CD14-positive monocyte (primary cell): Measurements from ENCODE around the gene TWIST1. TPM values are rescaled to one million over a fixed set of nuclear protein-coding genes. Genes with fewer than 3 reads are reported as not detected.

Experiments
- DNase-seq, 3 donors: peaks; one replicate each; pipeline ENCODE4 v3.0.0-alpha.2; 2011 to 2022
- H2AFZ ChIP-seq: 2 replicates; pipeline ENCODE4 v1.6.0; 2012; ENCODE audit warnings: mild to moderate bottlenecking, low read depth, low read length, inconsistent platforms; ENCODE audit not compliant: insufficient read depth, poor library complexity, severe bottlenecking
- H3K27ac ChIP-seq, 2 donors: 1 replicate in 1 of 2; 2 replicates in 1 of 2; pipeline ENCODE4 v1.5.1; 2012 to 2013; ENCODE audit warnings: low read length in 2 of 2, control low read depth in 1 of 2, inconsistent platforms in 1 of 2, low read depth in 1 of 2, mild to moderate bottlenecking in 1 of 2
- H3K27me3 ChIP-seq, 2 donors: one replicate each; pipeline versions ENCODE4 v1.6.0 to v1.6.1; 2011 to 2013; ENCODE audit warnings: low read length in 2 of 2; ENCODE audit not compliant: control insufficient read depth in 2 of 2, insufficient read depth in 2 of 2
- H3K36me3 ChIP-seq, 2 donors: replicated peaks in 1 of 2; 1 replicate in 1 of 2; 2 replicates in 1 of 2; pipeline versions ENCODE4 v1.5.1 to v1.6.1; 2012 to 2013; ENCODE audit warnings: low read length in 2 of 2, control low read depth in 1 of 2, inconsistent platforms in 1 of 2, mild to moderate bottlenecking in 1 of 2; ENCODE audit not compliant: insufficient read depth in 2 of 2, control insufficient read depth in 1 of 2
- H3K4me1 ChIP-seq, 2 donors: 1 replicate in 1 of 2; 2 replicates in 1 of 2; pipeline versions ENCODE4 v1.5.1 to v1.6.1; 2012 to 2013; ENCODE audit warnings: low read length in 2 of 2, control low read depth in 1 of 2, inconsistent platforms in 1 of 2, mild to moderate bottlenecking in 1 of 2, moderate library complexity in 1 of 2; ENCODE audit not compliant: insufficient read depth in 2 of 2, control insufficient read depth in 1 of 2
- H3K4me2 ChIP-seq: replicated peaks from 2 replicates; pipeline ENCODE3; 2012; ENCODE audit warnings: low read length, moderate library complexity, mild to moderate bottlenecking; ENCODE audit not compliant: poor library complexity, severe bottlenecking; ENCODE audit errors: extremely low read depth
- H3K4me3 ChIP-seq, 3 experiments: fragments of 200-600 bp in 1 of 3; sonication (generic) in 1 of 3; replicated peaks in 1 of 3; 1 replicate in 2 of 3; 2 replicates in 1 of 3; pipeline ENCODE4 v1.5.1; 2011 to 2013; ENCODE audit warnings: low read length in 3 of 3, mild to moderate bottlenecking in 3 of 3, control low read depth in 2 of 3, low read depth in 2 of 3, inconsistent platforms in 1 of 3, moderate library complexity in 1 of 3
- H3K79me2 ChIP-seq: 2 replicates; pipeline ENCODE4 v1.6.0; 2012; ENCODE audit warnings: mild to moderate bottlenecking, control low read depth, inconsistent platforms, low read length, moderate library complexity; ENCODE audit not compliant: insufficient read depth
- H3K9ac ChIP-seq: 2 replicates; pipeline ENCODE4 v1.6.0; 2017; ENCODE audit warnings: low read length, mild to moderate bottlenecking; ENCODE audit not compliant: insufficient read depth, poor library complexity, severe bottlenecking
- H3K9me3 ChIP-seq, 2 donors: replicated peaks in 1 of 2; 1 replicate in 1 of 2; 2 replicates in 1 of 2; pipeline versions ENCODE4 v1.5.1 to v1.6.1; 2012 to 2013; ENCODE audit warnings: low read length in 2 of 2, control low read depth in 1 of 2; ENCODE audit not compliant: control insufficient read depth in 1 of 2, insufficient read depth in 1 of 2
- H4K20me1 ChIP-seq: 2 replicates; pipeline ENCODE4 v1.6.0; 2012; ENCODE audit warnings: mild to moderate bottlenecking, low read length, control low read depth, moderate library complexity; ENCODE audit not compliant: insufficient read depth
- H3K27ac Mint-ChIP-seq, 7 donors: one replicate each; pipeline ENCODE4 v1.8.0; 2020; ENCODE audit warnings: mild to moderate bottlenecking in 7 of 7, mixed read lengths in 7 of 7, moderate library complexity in 6 of 7, inconsistent platforms in 2 of 7
- H3K27me3 Mint-ChIP-seq, 3 donors: one replicate each; pipeline ENCODE4 v1.8.0; 2021 to 2022; ENCODE audit warnings: low read depth in 3 of 3, mild to moderate bottlenecking in 3 of 3, mixed read lengths in 3 of 3, moderate library complexity in 3 of 3, inconsistent platforms in 1 of 3
- H3K36me3 Mint-ChIP-seq, 2 donors: one replicate each; pipeline ENCODE4 v1.8.0; 2020; ENCODE audit warnings: mixed read lengths in 2 of 2, inconsistent platforms in 1 of 2, mild to moderate bottlenecking in 1 of 2
- H3K4me1 Mint-ChIP-seq: one replicate; pipeline ENCODE4 v1.8.0; 2020; ENCODE audit warnings: mild to moderate bottlenecking, mixed read lengths
- H3K4me3 Mint-ChIP-seq, 2 donors: one replicate each; pipeline ENCODE4 v1.8.0; 2020; ENCODE audit warnings: mild to moderate bottlenecking in 2 of 2, mixed read lengths in 2 of 2, moderate library complexity in 1 of 2
- H3K9me3 Mint-ChIP-seq, 7 donors: one replicate each; pipeline ENCODE4 v1.8.0; 2020 to 2022; ENCODE audit warnings: mixed read lengths in 7 of 7, mild to moderate bottlenecking in 6 of 7, moderate library complexity in 6 of 7, inconsistent platforms in 2 of 7
- WGBS: methylation state at CpG from one replicate; pipeline ENCODE4 v1.1.5; 2013; ENCODE audit warnings: missing lambda C conversion rate; ENCODE audit not compliant: insufficient coverage; 5-methylcytosine and 5-hydroxymethylcytosine counted together
- intact Hi-C, 2 donors: fragments of 100-400 bp; cut with micrococcal nuclease; formaldehyde crosslinking; loops; one replicate each; pipeline versions ENCODE4 v1.15.0 to v1.15.1; 2023
- polyA plus RNA-seq, 3 donors: library from polyadenylated mRNA; depleted of rRNA in 1 of 3; unstranded in 2 of 3; stranded (reverse) in 1 of 3; fragments of 300-500 nt in 2 of 3; fragments of >200 nt in 1 of 3; fragmentation: Illumina TruSeq in 2 of 3; gene quantifications; 1 replicate in 2 of 3; 2 replicates in 1 of 3; pipeline ENCODE4 v1.2.3, GENCODE V29; 2012 to 2021
- TF ChIP-seq, protein P1 (sequence below): fragments of 200-600 bp; IDR thresholded peaks from one replicate; pipeline ENCODE4 v1.8.0; 2022; ENCODE audit warnings: antibody characterized with exemption, mild to moderate bottlenecking

Gene TWIST1
- polyA plus RNA-seq, 3 donors = not detected

- DNase-seq = no peak
- Histone ChIP-seq H2AFZ (no peak overlapping the region), H4K20me1 (no peaks in the 10 kb centered on the region), H3K4me2 (no peak overlapping the region), H3K9ac (no peak overlapping the region), H3K27ac (no peak overlapping the region), H3K4me1 (peaks cover 20 to 33% of the 10 kb centered on the region in 2 donors), H3K4me3 (no peak overlapping the region), H3K9me3 (peaks cover 8 to 57% of the 10 kb centered on the region in 2 donors), H3K36me3 (no peaks in the 10 kb centered on the region), H3K79me2 (no peaks in the 10 kb centered on the region), H3K27me3 (peaks cover 92 to 95% of the 10 kb centered on the region in 2 donors)
- TF ChIP-seq, protein P1, sequence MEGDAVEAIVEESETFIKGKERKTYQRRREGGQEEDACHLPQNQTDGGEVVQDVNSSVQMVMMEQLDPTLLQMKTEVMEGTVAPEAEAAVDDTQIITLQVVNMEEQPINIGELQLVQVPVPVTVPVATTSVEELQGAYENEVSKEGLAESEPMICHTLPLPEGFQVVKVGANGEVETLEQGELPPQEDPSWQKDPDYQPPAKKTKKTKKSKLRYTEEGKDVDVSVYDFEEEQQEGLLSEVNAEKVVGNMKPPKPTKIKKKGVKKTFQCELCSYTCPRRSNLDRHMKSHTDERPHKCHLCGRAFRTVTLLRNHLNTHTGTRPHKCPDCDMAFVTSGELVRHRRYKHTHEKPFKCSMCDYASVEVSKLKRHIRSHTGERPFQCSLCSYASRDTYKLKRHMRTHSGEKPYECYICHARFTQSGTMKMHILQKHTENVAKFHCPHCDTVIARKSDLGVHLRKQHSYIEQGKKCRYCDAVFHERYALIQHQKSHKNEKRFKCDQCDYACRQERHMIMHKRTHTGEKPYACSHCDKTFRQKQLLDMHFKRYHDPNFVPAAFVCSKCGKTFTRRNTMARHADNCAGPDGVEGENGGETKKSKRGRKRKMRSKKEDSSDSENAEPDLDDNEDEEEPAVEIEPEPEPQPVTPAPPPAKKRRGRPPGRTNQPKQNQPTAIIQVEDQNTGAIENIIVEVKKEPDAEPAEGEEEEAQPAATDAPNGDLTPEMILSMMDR = no peak
- Mint-ChIP-seq H3K36me3 (peaks cover 3 to 4% of the 10 kb centered on the region in 2 donors), H3K4me1 (peaks cover 36% of the 10 kb centered on the region), H3K9me3 (peaks cover 0 to 35% (median 18%) of the 10 kb centered on the region in 7 donors), H3K27me3 (peaks cover 90 to 96% (median 92%) of the 10 kb centered on the region in 3 donors), H3K4me3 (peak overlapping the region in 1 of 2 donors; percentile 19), H3K27ac (no peak overlapping the region)
- WGBS = no CpG with 5 or more reads among the region's 3 CpGs
- intact Hi-C loops = no loop called here
Observed at GRCh38 chr7:19113855-19114550, 3.4 kb downstream of the TWIST1 start.

- H3K36me3 Mint-ChIP-seq = peaks cover 4 to 10% of the 10 kb centered on the region in 2 donors
- Histone ChIP-seq H3K4me3 (no peak overlapping the region), H3K4me1 (peaks cover 24 to 26% of the 10 kb centered on the region in 2 donors), H4K20me1 (no peaks in the 10 kb centered on the region), H3K36me3 (no peaks in the 10 kb centered on the region), H3K27ac (no peak overlapping the region), H3K9me3 (peaks cover 13 to 57% of the 10 kb centered on the region in 2 donors), H3K4me2 (no peak overlapping the region), H2AFZ (no peak overlapping the region), H3K79me2 (no peaks in the 10 kb centered on the region), H3K9ac (no peak overlapping the region), H3K27me3 (peaks cover 93 to 95% of the 10 kb centered on the region in 2 donors)
- DNase-seq = no peak
- peaks cover 38% of the 10 kb centered on the region for H3K4me1 Mint-ChIP-seq
- H3K27ac Mint-ChIP-seq = no peak overlapping the region
- no CpG with 5 or more reads among the region's 4 CpGs for WGBS
- TF ChIP-seq, protein P1 = no peak
- peaks cover 0 to 36% (median 24%) of the 10 kb centered on the region in 7 donors for H3K9me3 Mint-ChIP-seq
- H3K27me3 Mint-ChIP-seq = peaks cover 90 to 96% (median 92%) of the 10 kb centered on the region in 3 donors
- intact Hi-C loops = no loop called here
- H3K4me3 Mint-ChIP-seq = peak overlapping the region in 1 of 2 donors; percentile 21
Observed at GRCh38 chr7:19113002-19113350, 4.5 kb downstream of the TWIST1 start.
